ENCODE data around the gene ZNF639. TPM values are rescaled to one million over a fixed set of nuclear protein-coding genes. Genes with fewer than 3 reads are reported as not detected.

Gene ZNF639
- total RNA-seq, 5 donors from 2014 or later (not counting 1 experiment from before 2014, with no cell fraction given) = 35.1 to 74.9 (median 36.5) TPM

- Mint-ChIP-seq H3K9me3 (no peaks in the 10 kb centered on the region), H3K4me3 (peak within 1 kb of the TSS; percentile 98 to 99 (median 98)), H3K27ac (peak within 1 kb of the TSS; percentile 93 to 98), H3K4me1 (peaks cover 17 to 34% (median 33%) of the 10 kb centered on the region in 3 donors), H3K36me3 (peaks cover 11% of the 10 kb centered on the region), H3K27me3 (no peaks in the 10 kb centered on the region)
- Histone ChIP-seq H3K27me3 (replicated peaks in 1 of 2; ENCODE audit: control insufficient read depth in 2 of 2, extremely low read depth in 1 of 2, insufficient read depth in 2 of 2, low read length in 1 of 2) (no peaks in the 10 kb centered on the region), H3K27ac (ENCODE audit: low read length) (peak within 1 kb of the TSS; percentile 68), H3K36me3 (ENCODE audit: control insufficient read depth in 2 of 2, extremely low read depth in 1 of 2, insufficient read depth in 1 of 2, low read length in 1 of 2) (peaks cover 0 to 19% of the 10 kb centered on the region in 2 donors), H3K9me3 (no peaks in the 10 kb centered on the region), H3K4me1 (ENCODE audit: control insufficient read depth in 1 of 2, extremely low read depth in 1 of 2, insufficient read depth in 2 of 2, low read length in 2 of 2) (peaks cover 10 to 27% of the 10 kb centered on the region in 2 experiments), H3K4me3 (ENCODE audit: control insufficient read depth in 1 of 2, extremely low read depth in 1 of 2, low read length in 1 of 2) (peak within 1 kb of the TSS; percentile 88 to 97)
- DNase-seq (peak; percentile 71 to 94 (median 87)), ATAC-seq (replicated peaks in 1 of 4) (peak; percentile 98 to 99 (median 99))
- WGBS (ENCODE audit: insufficient coverage) = under 1% methylated on average over 46 of the region's 63 CpGs
- CTCF ChIA-PET = interaction anchor here in 1 of 2 donors (1.3 to 1.4 kb wide), 2 partner anchors 24 to 258 kb away, joined by 4 to 6 read pairs; no protein-coding TSS in a partner anchor
- POLR2A ChIA-PET = interaction anchor here in 1 of 2 donors (0.6 to 0.8 kb wide), 2 partner anchors 23 to 311 kb away, joined by 4 to 9 read pairs; no protein-coding TSS in a partner anchor
Measured at GRCh38 chr3:179347345-179348194, 24.7 kb downstream of the ZNF639 start, which contains the start of gene MFN1. Gene MFN1 (plus strand): TSS chr3:179347709. CDS start chr3:179348852, 1,143 bp downstream.

- CTCF ChIA-PET = interaction anchor here (0.5 to 1.3 kb wide), 3 partner anchors 11 to 257 kb away, joined by 3 to 4 read pairs (median 3); no protein-coding TSS in a partner anchor
- Mint-ChIP-seq H3K4me3 (peak overlapping the region; percentile 98 to 99 (median 98)), H3K4me1 (peaks cover 17 to 36% (median 33%) of the 10 kb centered on the region in 3 donors), H3K9me3 (no peaks in the 10 kb centered on the region), H3K27me3 (no peaks in the 10 kb centered on the region), H3K36me3 (peaks cover 16% of the 10 kb centered on the region), H3K27ac (peak overlapping the region; percentile 25 to 68)
- H3K4me3 ChIP-seq (ENCODE audit: control insufficient read depth in 1 of 2, extremely low read depth in 1 of 2, low read length in 1 of 2) = peak overlapping the region; percentile 88 to 97
- POLR2A ChIA-PET = interaction anchor here in 1 of 2 donors (1.0 kb wide), 1 partner anchor 256 kb away, joined by 3 read pairs; the partner anchor contains the start of genes MRPL47 and NDUFB5
- no peak for ATAC-seq (replicated peaks in 1 of 4)
- H3K36me3 ChIP-seq (ENCODE audit: control insufficient read depth in 2 of 2, extremely low read depth in 1 of 2, insufficient read depth in 1 of 2, low read length in 1 of 2) = peaks cover 0 to 24% of the 10 kb centered on the region in 2 donors
- WGBS (ENCODE audit: insufficient coverage) = no CpG with 5 or more reads among the region's 5 CpGs
- no peak overlapping the region for H3K27ac ChIP-seq (ENCODE audit: low read length)
- H3K4me1 ChIP-seq (ENCODE audit: control insufficient read depth in 1 of 2, extremely low read depth in 1 of 2, insufficient read depth in 2 of 2, low read length in 2 of 2) = peaks cover 10 to 27% of the 10 kb centered on the region in 2 experiments
- H3K27me3 ChIP-seq (replicated peaks in 1 of 2; ENCODE audit: control insufficient read depth in 2 of 2, extremely low read depth in 1 of 2, insufficient read depth in 2 of 2, low read length in 1 of 2) = no peaks in the 10 kb centered on the region
- DNase-seq = peak in 1 of 35 experiments; percentile 22
- H3K9me3 ChIP-seq = no peaks in the 10 kb centered on the region
Measured at GRCh38 chr3:179348325-179349013, 25.6 kb downstream of the ZNF639 start.

GRCh38 chr3:179355996-179356395 is 33.2 kb downstream of the ZNF639 start:
- H3K4me1 ChIP-seq (ENCODE audit: control insufficient read depth in 1 of 2, extremely low read depth in 1 of 2, insufficient read depth in 2 of 2, low read length in 2 of 2) = no peaks in the 10 kb centered on the region
- Mint-ChIP-seq H3K27me3 (no peaks in the 10 kb centered on the region), H3K36me3 (peaks cover 67% of the 10 kb centered on the region), H3K4me1 (peaks cover 20 to 26% (median 25%) of the 10 kb centered on the region in 3 donors), H3K4me3 (no peak overlapping the region), H3K27ac (no peak overlapping the region), H3K9me3 (no peaks in the 10 kb centered on the region)
- ChIA-PET POLR2A (no interaction called here), CTCF (no interaction called here)
- no peaks in the 10 kb centered on the region for H3K27me3 ChIP-seq (replicated peaks in 1 of 2; ENCODE audit: control insufficient read depth in 2 of 2, extremely low read depth in 1 of 2, insufficient read depth in 2 of 2, low read length in 1 of 2)
- WGBS (ENCODE audit: insufficient coverage) = no CpG with 5 or more reads among the region's 1 CpG
- peaks cover 10 to 82% of the 10 kb centered on the region in 2 donors for H3K36me3 ChIP-seq (ENCODE audit: control insufficient read depth in 2 of 2, extremely low read depth in 1 of 2, insufficient read depth in 1 of 2, low read length in 1 of 2)
- no peak overlapping the region for H3K27ac ChIP-seq (ENCODE audit: low read length)
- no peak for ATAC-seq (replicated peaks in 1 of 4)
- H3K4me3 ChIP-seq (ENCODE audit: control insufficient read depth in 1 of 2, extremely low read depth in 1 of 2, low read length in 1 of 2) = no peak overlapping the region
- DNase-seq = no peak
- H3K9me3 ChIP-seq = no peaks in the 10 kb centered on the region

DNA sequence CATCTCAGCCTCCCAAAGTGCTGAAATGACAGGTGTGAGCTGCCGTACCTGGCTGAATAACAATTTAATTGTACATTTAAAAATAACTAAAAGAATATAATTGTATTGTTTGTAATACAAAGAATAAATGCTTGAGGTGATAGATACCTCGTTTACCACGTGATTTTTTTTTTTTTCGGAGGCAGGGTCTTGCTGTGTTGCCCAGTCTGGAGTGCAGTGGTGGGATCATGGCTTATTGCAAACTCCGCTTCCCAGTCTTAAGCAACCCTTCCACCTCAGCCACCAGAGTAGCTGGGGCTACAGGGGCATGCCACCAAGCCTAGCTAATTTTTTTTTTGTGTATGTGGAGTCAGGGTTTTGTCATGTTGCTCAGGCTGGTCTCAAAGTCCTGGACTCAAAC is 40.5 kb downstream of the ZNF639 start:
- ChIA-PET POLR2A (interaction anchor here in 1 of 2 donors (1.1 kb wide), 1 partner anchor 10 kb away, joined by 3 read pairs; no protein-coding TSS in a partner anchor), CTCF (interaction anchor here in 1 of 2 donors (0.9 kb wide), 1 partner anchor 348 kb away, joined by 3 read pairs; no protein-coding TSS in a partner anchor)
- no peaks in the 10 kb centered on the region for H3K27me3 ChIP-seq (replicated peaks in 1 of 2; ENCODE audit: control insufficient read depth in 2 of 2, extremely low read depth in 1 of 2, insufficient read depth in 2 of 2, low read length in 1 of 2)
- Mint-ChIP-seq H3K27me3 (no peaks in the 10 kb centered on the region), H3K36me3 (peaks cover 43% of the 10 kb centered on the region), H3K4me3 (no peak overlapping the region), H3K27ac (no peak overlapping the region), H3K4me1 (no peaks in the 10 kb centered on the region), H3K9me3 (no peaks in the 10 kb centered on the region)
- no peaks in the 10 kb centered on the region for H3K9me3 ChIP-seq
- no peak overlapping the region for H3K4me3 ChIP-seq (ENCODE audit: control insufficient read depth in 1 of 2, extremely low read depth in 1 of 2, low read length in 1 of 2)
- ATAC-seq (replicated peaks in 1 of 4) (no peak), DNase-seq (no peak)
- no peak overlapping the region for H3K27ac ChIP-seq (ENCODE audit: low read length)
- H3K36me3 ChIP-seq (ENCODE audit: control insufficient read depth in 2 of 2, extremely low read depth in 1 of 2, insufficient read depth in 1 of 2, low read length in 1 of 2) = peaks cover 7 to 75% of the 10 kb centered on the region in 2 donors
- H3K4me1 ChIP-seq (ENCODE audit: control insufficient read depth in 1 of 2, extremely low read depth in 1 of 2, insufficient read depth in 2 of 2, low read length in 2 of 2) = no peaks in the 10 kb centered on the region
- WGBS (ENCODE audit: insufficient coverage) = no CpG with 5 or more reads among the region's 5 CpGs

DNA sequence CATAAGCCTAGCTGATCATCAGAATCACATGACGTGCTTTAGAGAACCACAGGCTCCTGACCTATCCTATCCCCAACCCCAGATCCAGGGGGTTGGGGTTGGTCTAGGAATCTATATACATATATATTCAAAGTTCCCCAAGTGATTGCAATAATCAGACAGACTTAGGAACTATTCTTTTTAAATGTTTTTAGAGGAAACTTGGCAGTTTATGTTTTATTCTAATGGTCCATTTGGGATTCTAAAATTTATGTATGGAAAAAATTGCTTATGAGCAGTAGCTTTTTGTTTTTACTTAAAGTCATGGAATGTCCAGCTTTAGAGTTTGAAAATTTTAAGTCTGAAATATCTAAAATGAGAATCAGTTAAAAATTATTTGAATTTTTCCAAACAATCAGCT is 46.8 kb downstream of the ZNF639 start:
- H3K36me3 Mint-ChIP-seq = peaks cover 38% of the 10 kb centered on the region
- ChIA-PET CTCF (interaction anchor here in 1 of 2 donors (0.6 to 0.7 kb wide), 2 partner anchors 253 to 1598 kb away, joined by 5 read pairs; no protein-coding TSS in a partner anchor), POLR2A (no interaction called here)
- WGBS (ENCODE audit: insufficient coverage) = no CpG with 5 or more reads among the region's 1 CpG
- Histone ChIP-seq H3K4me3 (ENCODE audit: control insufficient read depth in 1 of 2, extremely low read depth in 1 of 2, low read length in 1 of 2) (no peak overlapping the region), H3K27me3 (replicated peaks in 1 of 2; ENCODE audit: control insufficient read depth in 2 of 2, extremely low read depth in 1 of 2, insufficient read depth in 2 of 2, low read length in 1 of 2) (no peaks in the 10 kb centered on the region), H3K27ac (ENCODE audit: low read length) (no peak overlapping the region), H3K4me1 (ENCODE audit: control insufficient read depth in 1 of 2, extremely low read depth in 1 of 2, insufficient read depth in 2 of 2, low read length in 2 of 2) (no peaks in the 10 kb centered on the region), H3K36me3 (ENCODE audit: control insufficient read depth in 2 of 2, extremely low read depth in 1 of 2, insufficient read depth in 1 of 2, low read length in 1 of 2) (peaks cover 0 to 51% of the 10 kb centered on the region in 2 donors), H3K9me3 (no peaks in the 10 kb centered on the region)
- H3K27ac Mint-ChIP-seq = no peak overlapping the region
- DNase-seq (no peak), ATAC-seq (replicated peaks in 1 of 4) (no peak)
- no peaks in the 10 kb centered on the region for H3K4me1 Mint-ChIP-seq
- H3K9me3 Mint-ChIP-seq = no peaks in the 10 kb centered on the region
- no peak overlapping the region for H3K4me3 Mint-ChIP-seq
- H3K27me3 Mint-ChIP-seq = no peaks in the 10 kb centered on the region

DNA sequence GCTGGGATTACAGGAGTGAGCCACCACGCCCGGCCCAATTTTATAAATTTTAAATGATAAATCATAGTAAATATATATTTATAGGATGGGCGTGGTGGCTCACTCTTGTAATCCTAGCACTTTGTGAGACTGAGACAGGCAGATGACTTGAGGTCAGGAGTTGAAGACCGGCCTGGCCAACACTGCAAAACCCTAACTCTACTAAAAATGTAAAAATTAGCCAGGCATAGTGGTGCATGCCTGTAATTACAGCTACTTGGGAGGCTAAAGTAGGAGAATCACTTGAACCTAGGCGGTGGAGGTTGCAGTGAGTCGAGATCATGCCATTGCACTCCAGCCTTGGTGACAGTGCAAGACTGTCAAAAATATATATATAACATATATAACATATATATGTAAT is 51.1 kb downstream of the ZNF639 start:
- no peak for ATAC-seq (replicated peaks in 1 of 4)
- H3K9me3 ChIP-seq = no peaks in the 10 kb centered on the region
- no peak overlapping the region for H3K4me3 ChIP-seq (ENCODE audit: control insufficient read depth in 1 of 2, extremely low read depth in 1 of 2, low read length in 1 of 2)
- no peak for DNase-seq
- ChIA-PET POLR2A (interaction anchor here (0.5 to 1.0 kb wide), 2 partner anchors 10 to 1233 kb away, joined by 3 read pairs; no protein-coding TSS in a partner anchor), CTCF (interaction anchor here in 1 of 2 donors (0.7 kb wide), 1 partner anchor 56 kb away, joined by 3 read pairs; no protein-coding TSS in a partner anchor)
- H3K36me3 Mint-ChIP-seq = peaks cover 46% of the 10 kb centered on the region
- no peaks in the 10 kb centered on the region for H3K4me1 ChIP-seq (ENCODE audit: control insufficient read depth in 1 of 2, extremely low read depth in 1 of 2, insufficient read depth in 2 of 2, low read length in 2 of 2)
- no peaks in the 10 kb centered on the region for H3K27me3 ChIP-seq (replicated peaks in 1 of 2; ENCODE audit: control insufficient read depth in 2 of 2, extremely low read depth in 1 of 2, insufficient read depth in 2 of 2, low read length in 1 of 2)
- H3K4me1 Mint-ChIP-seq = no peaks in the 10 kb centered on the region
- no peak overlapping the region for H3K27ac ChIP-seq (ENCODE audit: low read length)
- H3K4me3 Mint-ChIP-seq = no peak overlapping the region
- no peak overlapping the region for H3K27ac Mint-ChIP-seq
- no CpG with 5 or more reads among the region's 6 CpGs for WGBS (ENCODE audit: insufficient coverage)
- no peaks in the 10 kb centered on the region for H3K9me3 Mint-ChIP-seq
- no peaks in the 10 kb centered on the region for H3K27me3 Mint-ChIP-seq
- H3K36me3 ChIP-seq (ENCODE audit: control insufficient read depth in 2 of 2, extremely low read depth in 1 of 2, insufficient read depth in 1 of 2, low read length in 1 of 2) = peaks cover 0 to 43% of the 10 kb centered on the region in 2 donors
